Measurements from ENCODE around the gene RSPH10B2.
"Not testable (repeated sequence)": the region's sequence is repeated elsewhere in the genome, so short reads cannot be mapped to it uniquely, and the experiment has no call there.

DNA sequence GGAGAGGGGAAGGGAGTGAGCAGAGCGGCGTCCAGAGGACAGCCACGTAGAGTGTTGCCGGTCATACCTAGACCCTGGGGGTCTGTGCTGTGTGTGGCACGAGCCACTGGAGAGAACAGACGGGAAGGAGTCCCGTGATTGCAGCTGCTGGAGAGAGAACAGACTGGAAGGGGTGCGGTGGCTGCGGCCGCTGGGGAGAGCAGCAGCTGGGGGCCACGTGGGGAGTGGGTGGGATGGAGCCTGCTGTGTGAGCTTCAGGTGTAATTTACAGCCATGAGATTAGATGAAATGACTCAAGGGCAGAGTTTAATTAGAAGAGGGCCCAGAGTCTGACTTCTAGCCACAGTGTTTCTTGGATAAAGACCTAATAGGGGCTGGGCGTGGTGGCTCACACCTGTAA lies 4.6 kb upstream of the RSPH10B2 start:
- TF ChIP-seq SIN3A (conservative IDR thresholded peaks at IDR 0.05 in 1 of 2, IDR thresholded peaks at IDR 0.05 in 1 of 2; ENCODE audit: low read depth in 1 of 2, low read length in 2 of 2); KDM1A (IDR thresholded peaks at IDR 0.05; ENCODE audit: borderline replicate concordance, low read length); SP1 (IDR thresholded peaks at IDR 0.05; ENCODE audit: low read depth, low read length); TBP (IDR thresholded peaks at IDR 0.05; ENCODE audit: low read depth, low read length); RAD21 (IDR thresholded peaks at IDR 0.05 in 1 of 2, conservative IDR thresholded peaks at IDR 0.05 in 1 of 2; ENCODE audit: low read depth in 2 of 2, low read length in 2 of 2); EZH2 (IDR thresholded peaks at IDR 0.05; ENCODE audit: low read depth, low read length, severe bottlenecking); POLR2A (IDR thresholded peaks at IDR 0.05; ENCODE audit: control extremely low read depth in 1 of 2, low read depth in 2 of 2, low read length in 2 of 2); POU5F1 (IDR thresholded peaks at IDR 0.05; ENCODE audit: low read depth, low read length); CTCF (IDR thresholded peaks at IDR 0.05; ENCODE audit: control extremely low read depth in 1 of 3, insufficient read depth in 1 of 3, low read depth in 1 of 3, low read length in 3 of 3); TAF1 (IDR thresholded peaks at IDR 0.05; ENCODE audit: low read depth, low read length): not testable (repeated sequence)

All from H1 (cell line).